IMR-90 (cell line): ENCODE results near the gene ARPC5L. TPM values are rescaled to one million over a fixed set of nuclear protein-coding genes. Genes with fewer than 3 reads are reported as not detected.

Experiments
- MAFK ChIP-seq: IDR thresholded peaks from 2 replicates; pipeline ENCODE4 v1.6.1; 2012; ENCODE audit warnings: low read depth, low read length, improper control_type of control experiment
- SMC3 ChIP-seq: fragments of 150-350 bp; IDR thresholded peaks from 2 replicates; pipeline ENCODE4 v1.6.1; 2016; ENCODE audit warnings: low read depth, mild to moderate bottlenecking, antibody characterized with exemption, low read length, moderate library complexity
- polyA plus RNA-seq, 3 experiments: library from polyadenylated mRNA; depleted of rRNA; stranded (reverse); fragments of >200 nt; gene quantifications; 2 replicates each; pipeline ENCODE4 v1.2.3, GENCODE V29; 2012; ENCODE audit warnings: low replicate concordance in 1 of 3
- total RNA-seq: library from RNA; depleted of rRNA; stranded (reverse); fragments of >200 nt; gene quantifications from 2 replicates; pipeline ENCODE4 v1.2.3, GENCODE V29; 2012
- TF ChIP-seq, protein P1 (sequence below): fragments of 150-350 bp; IDR thresholded peaks from 2 replicates; pipeline ENCODE4 v1.6.1; 2016; ENCODE audit warnings: low read depth, mild to moderate bottlenecking, low read length, moderate library complexity, borderline replicate concordance

The ARPC5L gene
- total and polyA plus RNA-seq, 2 of the 4 experiments (the other 2 are of a cell fraction), result 11.1 to 53.8 TPM

DNA sequence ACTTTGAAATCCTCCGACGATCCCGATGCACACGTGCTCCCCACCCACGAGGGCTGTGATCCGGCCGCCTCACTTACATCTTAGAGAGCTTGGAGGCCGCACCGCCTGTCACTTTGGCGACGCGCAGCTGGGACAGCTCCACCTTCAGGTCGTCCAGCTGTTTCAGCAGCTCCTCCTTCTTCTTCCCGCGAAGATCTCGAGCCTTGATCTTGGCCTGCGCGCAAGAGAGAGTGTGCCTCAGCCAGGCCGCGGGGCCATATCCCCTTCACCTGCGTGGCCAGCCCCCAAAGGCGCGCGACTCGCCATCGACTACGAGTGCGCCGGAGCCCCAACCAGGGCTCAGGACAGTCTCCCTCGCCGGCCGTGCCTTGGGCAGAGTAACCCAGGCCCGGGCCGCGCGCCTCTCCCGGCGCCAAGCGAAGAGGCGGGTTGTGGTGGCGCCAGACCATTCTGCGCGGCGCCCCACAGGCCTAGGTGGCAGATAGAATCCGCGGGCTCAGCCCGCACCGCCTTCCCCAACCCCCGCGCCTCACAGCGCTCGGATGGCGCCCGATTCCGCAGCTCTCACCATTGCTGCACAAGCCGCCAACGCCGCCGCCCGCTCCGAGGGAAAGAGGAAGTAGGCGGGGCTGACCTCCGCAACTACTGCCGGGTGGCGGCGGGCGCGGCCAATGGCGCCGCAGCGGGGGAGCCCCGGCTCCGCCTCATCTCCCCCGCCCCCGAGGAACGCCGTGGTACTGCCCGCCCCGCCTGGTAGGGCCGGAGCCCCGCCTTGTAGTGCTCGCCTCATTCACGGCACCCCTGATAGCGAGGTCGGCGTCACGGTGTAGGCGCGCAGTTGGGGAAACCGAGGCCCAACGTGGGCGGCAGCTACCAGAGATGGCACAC is at the start of gene ARPC5L, which contains the start of gene RPL35 (continued):
- TF ChIP-seq MAFK (no peak), SMC3 (no peak)
- TF ChIP-seq, protein P1, sequence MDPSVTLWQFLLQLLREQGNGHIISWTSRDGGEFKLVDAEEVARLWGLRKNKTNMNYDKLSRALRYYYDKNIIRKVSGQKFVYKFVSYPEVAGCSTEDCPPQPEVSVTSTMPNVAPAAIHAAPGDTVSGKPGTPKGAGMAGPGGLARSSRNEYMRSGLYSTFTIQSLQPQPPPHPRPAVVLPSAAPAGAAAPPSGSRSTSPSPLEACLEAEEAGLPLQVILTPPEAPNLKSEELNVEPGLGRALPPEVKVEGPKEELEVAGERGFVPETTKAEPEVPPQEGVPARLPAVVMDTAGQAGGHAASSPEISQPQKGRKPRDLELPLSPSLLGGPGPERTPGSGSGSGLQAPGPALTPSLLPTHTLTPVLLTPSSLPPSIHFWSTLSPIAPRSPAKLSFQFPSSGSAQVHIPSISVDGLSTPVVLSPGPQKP, result no peak
